Testis (tissue), 3 donors: Measurements from ENCODE around the gene CGB1. TPM values are rescaled to one million over a fixed set of nuclear protein-coding genes. Genes with fewer than 3 reads are reported as not detected.
"Not testable (repeated sequence)": the region's sequence is repeated elsewhere in the genome, so short reads cannot be mapped to it uniquely, and the experiment has no call there.

Experiments used
- DNase-seq: peaks from one replicate; pipeline ENCODE4 v3.0.0-alpha.2; 2019
- H3K27ac ChIP-seq, 2 donors: fragments of 200-600 bp; sonication (generic); one replicate each; pipeline ENCODE4 v1.5.1; 2019
- H3K27me3 ChIP-seq: fragments of 200-600 bp; sonication (generic); one replicate; pipeline ENCODE4 v1.5.1; 2019
- H3K36me3 ChIP-seq: fragments of 200-600 bp; sonication (generic); one replicate; pipeline ENCODE4 v1.5.1; 2017; ENCODE audit warnings: low read depth; ENCODE audit errors: missing control alignments
- H3K4me1 ChIP-seq: fragments of 200-600 bp; sonication (generic); one replicate; pipeline ENCODE4 v1.5.1; 2019
- H3K4me3 ChIP-seq, 2 donors: fragments of 200-600 bp; sonication (generic); one replicate each; pipeline ENCODE4 v1.5.1; 2017 to 2019
- H3K9me3 ChIP-seq: fragments of 200-600 bp; sonication (generic); one replicate; pipeline ENCODE4 v1.5.1; 2017
- CTCF ChIP-seq, 3 experiments: fragments of 450-650 bp in 2 of 3; fragments of 200-600 bp in 1 of 3; sonication (generic) in 1 of 3; IDR thresholded peaks; one replicate each; pipeline ENCODE4 v1.5.1; 2016 to 2019; ENCODE audit warnings: antibody characterized with exemption in 3 of 3, mild to moderate bottlenecking in 2 of 3, moderate library complexity in 1 of 3
- POLR2A ChIP-seq: fragments of 450-650 bp; IDR thresholded peaks from one replicate; pipeline ENCODE4 v1.6.1; 2017; ENCODE audit warnings: antibody characterized with exemption, mild to moderate bottlenecking, moderate library complexity
- WGBS, 2 donors: methylation state at CpG; one replicate each; pipeline ENCODE4 v1.1.5; 2018; 5-methylcytosine and 5-hydroxymethylcytosine counted together
- intact Hi-C: fragments of 100-400 bp; cut with DNase I; formaldehyde crosslinking; loops from one replicate; pipeline ENCODE4 v1.15.1; 2023; ENCODE audit warnings: low total_unique reads
- polyA plus RNA-seq: library from polyadenylated mRNA; stranded (reverse); fragments of 350-450 nt; fragmentation: Illumina TruSeq; extraction: RNeasy Lipid Tissue Mini Kit (QIAGEN cat#74804); gene quantifications from one replicate; pipeline ENCODE4 v1.2.3, GENCODE V29; 2014; ENCODE audit warnings: low read depth, low replicate concordance; ENCODE audit not compliant: insufficient read depth
- total RNA-seq, 2 donors: library from RNA; depleted of rRNA; stranded (reverse); fragments of >200 nt; gene quantifications; one replicate each; pipeline ENCODE4 v1.2.3, GENCODE V29; 2016

Gene CGB1
- total and polyA plus RNA-seq, 3 donors from 2014 or later, result 2.3 to 2.9 TPM; not detected in 1

- Histone ChIP-seq H3K4me3 (peak overlapping the region; percentile 72 to 99), H3K27ac (peak overlapping the region; percentile 71 to 87), H3K36me3 (no peaks in the 10 kb centered on the region), H3K4me1 (peaks cover 36% of the 10 kb centered on the region), H3K9me3 (no peaks in the 10 kb centered on the region), H3K27me3 (no peaks in the 10 kb centered on the region)
- no peak for TF ChIP-seq POLR2A
- TF ChIP-seq CTCF (IDR thresholded peaks at IDR 0.05), result no peak
- 51 to 55% methylated on average over 26 of the region's 26 CpGs for WGBS, 2 donors
- intact Hi-C loops, result no loop called here
- no peak for DNase-seq
These were observed 47.7 kb upstream of the CGB1 start for GRCh38 chr19:49084206-49085019.

DNA sequence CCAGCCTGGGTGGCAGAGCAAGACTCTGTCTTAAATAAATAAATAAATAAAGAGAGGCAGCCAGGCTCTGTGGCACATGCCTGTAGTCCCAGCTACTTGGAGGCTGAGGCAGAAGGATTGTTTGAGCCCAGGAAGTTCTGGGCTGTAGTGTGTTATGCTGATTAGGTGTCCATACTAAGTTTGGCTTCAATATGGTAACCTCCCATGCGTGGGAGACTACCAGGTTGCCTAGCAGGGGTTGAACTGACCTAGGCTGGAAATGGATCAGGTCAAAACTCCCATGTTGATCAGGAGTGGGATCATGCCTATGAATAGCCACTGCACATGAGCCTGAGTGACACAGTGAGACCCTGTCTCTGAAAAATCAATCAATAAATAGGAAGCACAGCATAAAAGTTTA lies 44.6 kb upstream of the CGB1 start:
- 67 to 80% methylated on average over 1 of the region's 1 CpG for WGBS, 2 donors
- peak overlapping the region; percentile 44 to 69 for H3K27ac ChIP-seq
- H3K9me3 ChIP-seq, result no peaks in the 10 kb centered on the region
- H3K4me1 ChIP-seq, result peaks cover 25% of the 10 kb centered on the region
- intact Hi-C loops, result no loop called here
- no peak for TF ChIP-seq POLR2A
- TF ChIP-seq CTCF (IDR thresholded peaks at IDR 0.05), result no peak
- no peak overlapping the region for H3K4me3 ChIP-seq
- H3K36me3 ChIP-seq, result no peaks in the 10 kb centered on the region
- no peak for DNase-seq
- H3K27me3 ChIP-seq, result no peaks in the 10 kb centered on the region

- Histone ChIP-seq H3K4me1 (peaks cover 22% of the 10 kb centered on the region), H3K4me3 (no peak overlapping the region), H3K36me3 (no peaks in the 10 kb centered on the region), H3K9me3 (no peaks in the 10 kb centered on the region), H3K27ac (peak overlapping the region; percentile 59 to 69), H3K27me3 (no peaks in the 10 kb centered on the region)
- intact Hi-C loops, result no loop called here
- peak; percentile 81 for DNase-seq
- WGBS, 2 donors, result 62 to 77% methylated on average over 4 of the region's 4 CpGs
- no peak for TF ChIP-seq POLR2A
These were observed 43.7 kb upstream of the CGB1 start for GRCh38 chr19:49080392-49080791.

GRCh38 chr19:49074869-49075268 lies 38.2 kb upstream of the CGB1 start:
- 35 to 40% methylated on average over 9 of the region's 9 CpGs for WGBS, 2 donors
- intact Hi-C loops, result loop anchor here (10.0 kb wide), 1 partner anchor 130 kb away; no protein-coding TSS in a partner anchor
- DNase-seq, result peak; percentile 80

More at GRCh38 chr19:49074869-49075268, 38.2 kb upstream of the CGB1 start:
- not testable (repeated sequence) for H3K9me3 ChIP-seq, H3K27ac ChIP-seq, H3K4me3 ChIP-seq, H3K27me3 ChIP-seq, H3K4me1 ChIP-seq, H3K36me3 ChIP-seq
- peak; percentile 41 to 69 (median 60) for TF ChIP-seq CTCF (IDR thresholded peaks at IDR 0.05)
